ENCODE measurements around the gene AATK. TPM values are rescaled to one million over a fixed set of nuclear protein-coding genes. Genes with fewer than 3 reads are reported as not detected.

Gene AATK
- total and polyA plus RNA-seq, 2 of the 13 experiments (the other 11 are each of a cell fraction or from before 2014, with no cell fraction given): 2.9 to 8.4 TPM

- TF ChIP-seq ZNF10 (CRISPR knock-in tag; IDR thresholded peaks at IDR 0.05; ENCODE audit: borderline replicate concordance, low read depth) (no peak), NFKBIZ (CRISPR knock-in tag; IDR thresholded peaks at IDR 0.05) (no peak), DDIT3 (CRISPR knock-in tag; IDR thresholded peaks at IDR 0.05) (no peak), HNF4G (IDR thresholded peaks at IDR 0.05; ENCODE audit: borderline replicate concordance, low read depth, low read length) (peak; percentile 65; the same call in 1 of the 2 replicates), HNF4G (CRISPR knock-in tag; IDR thresholded peaks at IDR 0.05; ENCODE audit: borderline replicate concordance, low read depth) (no peak), NR2F6 (IDR thresholded peaks at IDR 0.05) (peak; percentile 58; the same call in 1 of the 2 replicates), NR2F6 (CRISPR knock-in tag; IDR thresholded peaks at IDR 0.05) (peak; percentile 71), SP5 (CRISPR knock-in tag; IDR thresholded peaks at IDR 0.05; ENCODE audit: borderline replicate concordance, low read depth) (peak; percentile 67; the same call in 1 of the 2 replicates), MAZ (IDR thresholded peaks at IDR 0.05; ENCODE audit: borderline replicate concordance, low read depth, low read length) (peak; percentile 46; the same call in 1 of the 2 replicates), MAZ (CRISPR knock-in tag; IDR thresholded peaks at IDR 0.05; ENCODE audit: low read depth) (0 out of 2 replicates have a peak, but pooled peaks have one; percentile 33), ZNF724P (CRISPR knock-in tag; IDR thresholded peaks at IDR 0.05; ENCODE audit: borderline replicate concordance) (no peak), RFXAP (CRISPR knock-in tag; IDR thresholded peaks at IDR 0.05; ENCODE audit: borderline replicate concordance) (no peak), AHR (CRISPR knock-in tag; IDR thresholded peaks at IDR 0.05) (no peak; the same call in 1 of the 2 replicates), ZXDC (CRISPR knock-in tag; IDR thresholded peaks at IDR 0.05) (peak; percentile 66; the same call in 1 of the 2 replicates), ZNF709 (CRISPR knock-in tag; IDR thresholded peaks at IDR 0.05) (no peak), THRA (CRISPR knock-in tag; IDR thresholded peaks at IDR 0.05; ENCODE audit: borderline replicate concordance) (no peak), HOXA9 (CRISPR knock-in tag; IDR thresholded peaks at IDR 0.05; ENCODE audit: borderline replicate concordance) (no peak), CHCHD3 (CRISPR knock-in tag; IDR thresholded peaks at IDR 0.05) (no peak), ZNF777 (CRISPR knock-in tag; IDR thresholded peaks at IDR 0.05) (peak; percentile 58), ISL2 (CRISPR knock-in tag; IDR thresholded peaks at IDR 0.05) (no peak), ZBTB1 (CRISPR knock-in tag; IDR thresholded peaks at IDR 0.05; ENCODE audit: borderline replicate concordance) (no peak), ZNF414 (CRISPR knock-in tag; IDR thresholded peaks at IDR 0.05) (no peak), IRX3 (CRISPR knock-in tag; IDR thresholded peaks at IDR 0.05; ENCODE audit: borderline replicate concordance, low read depth) (no peak), ZBTB7A (CRISPR knock-in tag; IDR thresholded peaks at IDR 0.05) (0 out of 2 replicates have a peak, but pooled peaks have one; percentile 33), ZNF841 (CRISPR knock-in tag; IDR thresholded peaks at IDR 0.05; ENCODE audit: borderline replicate concordance) (no peak)
Measured at GRCh38 chr17:81130385-81131361, 35.3 kb downstream of the AATK start (continued).

Data from HepG2 (cell line).